ENCODE measurements around the gene EPC2. TPM values are rescaled to one million over a fixed set of nuclear protein-coding genes. Genes with fewer than 3 reads are reported as not detected.
"Not testable (repeated sequence)": the region's sequence is repeated elsewhere in the genome, so short reads cannot be mapped to it uniquely, and the experiment has no call there.

EPC2 gene
- total RNA-seq, 1 donor from 2014 or later: 20.9 TPM

DNA sequence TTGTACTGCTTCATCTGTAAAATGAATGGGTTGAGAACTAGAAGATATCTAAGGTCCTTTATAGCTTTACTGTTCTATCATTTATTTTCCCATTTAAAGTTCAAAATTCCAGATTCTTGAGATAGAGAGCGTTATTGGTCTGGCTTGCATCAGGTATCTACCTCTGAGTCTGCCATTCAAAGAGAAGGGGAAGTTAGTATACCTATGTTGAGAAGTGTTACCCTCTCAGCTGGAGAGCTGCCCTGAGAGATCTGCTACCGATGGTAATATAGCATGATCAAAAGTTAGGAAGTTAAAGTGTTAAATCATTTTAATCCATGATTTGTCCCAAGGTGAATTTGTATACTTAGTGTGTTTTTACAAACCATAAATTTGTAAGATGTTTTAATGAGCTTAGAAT lies 7.4 kb downstream of the EPC2 start:
- Histone ChIP-seq H3K4me3 (ENCODE audit: low read length in 3 of 3) (no peak overlapping the region), H3K9me3 (ENCODE audit: control insufficient read depth in 3 of 3, low read length in 3 of 3) (no peaks in the 10 kb centered on the region), H3K27me3 (ENCODE audit: control insufficient read depth in 3 of 3, insufficient read depth in 3 of 3, low read length in 3 of 3) (no peaks in the 10 kb centered on the region), H3K9ac (ENCODE audit: low read depth in 1 of 3, low read length in 3 of 3) (no peak overlapping the region), H3K4me1 (ENCODE audit: control insufficient read depth in 3 of 3, insufficient read depth in 3 of 3, low read length in 3 of 3) (peaks cover 16 to 25% (median 19%) of the 10 kb centered on the region in 3 donors), H3K27ac (ENCODE audit: low read depth, low read length) (no peak overlapping the region), H3K36me3 (ENCODE audit: control insufficient read depth in 3 of 3, insufficient read depth in 3 of 3, low read length in 3 of 3) (no peaks in the 10 kb centered on the region)

DNA sequence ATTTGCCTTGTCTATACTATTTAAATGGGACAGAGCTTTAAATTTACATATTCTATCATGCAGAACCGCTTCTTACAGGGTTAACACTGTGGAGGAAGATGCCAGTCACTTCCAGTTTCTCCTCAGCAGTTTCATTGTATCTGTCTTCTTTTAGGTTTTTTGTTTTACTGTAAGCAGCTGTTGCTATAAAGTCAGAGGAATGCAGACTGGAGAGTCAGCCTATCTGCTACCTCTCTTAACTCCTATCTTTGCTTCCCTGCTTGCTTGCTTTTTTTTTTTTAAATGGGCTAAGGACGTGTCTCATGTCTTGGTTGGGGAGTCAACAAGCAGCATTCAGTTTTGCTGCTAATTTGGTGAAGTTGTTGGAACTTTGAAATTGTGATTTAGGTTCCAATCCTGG lies 8.9 kb downstream of the EPC2 start:
- Histone ChIP-seq H3K4me1 (ENCODE audit: control insufficient read depth in 3 of 3, insufficient read depth in 3 of 3, low read length in 3 of 3) (peaks cover 20 to 39% (median 32%) of the 10 kb centered on the region in 3 donors), H3K4me3 (ENCODE audit: low read length in 3 of 3) (no peak overlapping the region), H3K27me3 (ENCODE audit: control insufficient read depth in 3 of 3, insufficient read depth in 3 of 3, low read length in 3 of 3) (no peaks in the 10 kb centered on the region), H3K9ac (ENCODE audit: low read depth in 1 of 3, low read length in 3 of 3) (no peak overlapping the region), H3K27ac (ENCODE audit: low read depth, low read length) (no peak overlapping the region), H3K36me3 (ENCODE audit: control insufficient read depth in 3 of 3, insufficient read depth in 3 of 3, low read length in 3 of 3) (no peaks in the 10 kb centered on the region), H3K9me3 (ENCODE audit: control insufficient read depth in 3 of 3, low read length in 3 of 3) (no peaks in the 10 kb centered on the region)

DNA sequence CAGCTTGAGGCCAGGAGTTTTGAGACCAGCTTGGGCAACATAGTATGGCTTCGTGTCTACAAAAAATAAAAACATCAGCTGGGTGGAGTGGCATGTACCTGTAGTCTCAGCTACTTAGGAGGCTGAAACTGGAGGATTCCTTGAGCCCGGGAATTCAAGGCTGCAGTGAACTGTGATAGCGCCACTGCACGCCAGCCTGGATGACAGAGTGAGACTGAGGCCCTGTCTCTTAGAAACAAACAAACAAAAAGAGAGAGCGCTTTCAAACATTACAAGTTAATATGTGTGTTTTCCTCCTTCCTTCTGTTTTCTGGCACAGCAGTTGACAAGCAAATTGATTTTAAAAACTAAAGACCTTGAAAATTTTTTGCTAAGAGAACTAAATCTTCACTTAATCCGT lies 9.9 kb downstream of the EPC2 start:
- no peaks in the 10 kb centered on the region for H3K9me3 ChIP-seq (ENCODE audit: control insufficient read depth in 3 of 3, low read length in 3 of 3)
- no peaks in the 10 kb centered on the region for H3K36me3 ChIP-seq (ENCODE audit: control insufficient read depth in 3 of 3, insufficient read depth in 3 of 3, low read length in 3 of 3)
- H3K4me3 ChIP-seq (ENCODE audit: low read length in 3 of 3): no peak overlapping the region
- peaks cover 21 to 37% (median 37%) of the 10 kb centered on the region in 3 donors for H3K4me1 ChIP-seq (ENCODE audit: control insufficient read depth in 3 of 3, insufficient read depth in 3 of 3, low read length in 3 of 3)
- H3K9ac ChIP-seq (ENCODE audit: low read depth in 1 of 3, low read length in 3 of 3): no peak overlapping the region
- H3K27me3 ChIP-seq (ENCODE audit: control insufficient read depth in 3 of 3, insufficient read depth in 3 of 3, low read length in 3 of 3): no peaks in the 10 kb centered on the region
- H3K27ac ChIP-seq (ENCODE audit: low read depth, low read length): no peak overlapping the region

DNA sequence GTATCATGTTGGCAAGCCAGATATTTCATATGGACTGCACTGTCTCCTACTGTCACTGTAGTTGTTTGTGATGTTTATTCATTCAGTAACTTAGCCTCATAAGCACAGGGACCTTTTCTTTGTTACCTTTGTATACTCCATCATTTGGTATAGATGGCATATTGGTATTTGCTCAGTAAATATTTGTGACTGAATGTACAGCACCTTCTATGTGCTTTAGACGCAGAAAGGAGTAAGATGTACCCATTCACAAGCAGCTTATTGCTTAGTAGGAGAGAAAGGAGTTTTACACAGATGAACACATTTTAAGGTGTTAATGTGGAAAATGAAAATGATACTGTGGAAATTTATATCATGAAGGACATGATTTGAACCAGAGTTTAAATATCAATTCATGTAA lies 12.0 kb downstream of the EPC2 start:
- Histone ChIP-seq H3K4me1 (ENCODE audit: control insufficient read depth in 3 of 3, insufficient read depth in 3 of 3, low read length in 3 of 3) (peaks cover 24 to 34% (median 32%) of the 10 kb centered on the region in 3 donors), H3K36me3 (ENCODE audit: control insufficient read depth in 3 of 3, insufficient read depth in 3 of 3, low read length in 3 of 3) (no peaks in the 10 kb centered on the region), H3K27ac (ENCODE audit: low read depth, low read length) (no peak overlapping the region), H3K4me3 (ENCODE audit: low read length in 3 of 3) (no peak overlapping the region), H3K9me3 (ENCODE audit: control insufficient read depth in 3 of 3, low read length in 3 of 3) (no peaks in the 10 kb centered on the region), H3K27me3 (ENCODE audit: control insufficient read depth in 3 of 3, insufficient read depth in 3 of 3, low read length in 3 of 3) (no peaks in the 10 kb centered on the region), H3K9ac (ENCODE audit: low read depth in 1 of 3, low read length in 3 of 3) (no peak overlapping the region)

DNA sequence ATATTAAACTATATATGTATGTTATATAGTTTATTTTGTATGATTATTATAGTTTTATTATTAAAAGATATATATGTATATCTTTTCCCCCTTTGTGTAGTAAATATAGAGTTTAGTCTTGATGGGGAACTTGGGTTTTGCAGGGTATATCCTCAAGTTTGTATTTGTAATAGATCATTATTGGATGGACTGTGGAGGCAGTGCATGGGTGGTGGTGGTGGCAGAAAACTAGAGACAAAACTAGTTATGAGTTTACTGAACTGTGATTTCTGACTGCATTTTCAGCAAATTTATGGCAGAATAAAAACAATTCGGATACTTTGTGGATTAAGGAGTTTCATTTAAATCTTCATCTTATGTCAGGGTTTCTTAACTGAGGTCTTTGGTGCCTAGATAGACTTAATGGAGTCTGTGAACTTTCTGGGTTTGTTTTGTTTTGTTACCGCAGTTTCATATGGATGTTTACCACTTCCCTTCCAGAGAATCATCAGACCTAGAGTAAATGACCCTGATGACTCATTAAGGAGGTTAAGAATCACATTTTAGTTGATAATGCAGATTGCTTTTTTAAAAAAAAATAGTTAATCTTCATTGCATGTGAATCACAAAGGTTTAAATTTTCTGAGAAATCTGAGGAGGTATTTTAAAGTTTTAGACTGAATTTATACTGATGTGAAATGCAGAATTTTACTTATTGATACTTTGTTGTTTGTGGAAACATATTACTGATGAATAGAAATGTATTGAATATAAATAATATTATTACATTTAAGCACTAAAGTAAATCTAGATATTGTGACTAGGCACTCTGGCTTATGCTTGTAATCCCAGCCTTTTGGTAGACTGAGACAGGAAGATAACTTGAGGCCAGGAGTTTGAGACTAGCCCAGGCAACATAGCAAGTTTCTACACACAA lies 14.5 kb downstream of the EPC2 start:
- Histone ChIP-seq H3K9me3 (ENCODE audit: control insufficient read depth in 3 of 3, low read length in 3 of 3) (no peaks in the 10 kb centered on the region), H3K4me1 (ENCODE audit: control insufficient read depth in 3 of 3, insufficient read depth in 3 of 3, low read length in 3 of 3) (peaks cover 10 to 25% (median 18%) of the 10 kb centered on the region in 3 donors), H3K36me3 (ENCODE audit: control insufficient read depth in 3 of 3, insufficient read depth in 3 of 3, low read length in 3 of 3) (no peaks in the 10 kb centered on the region), H3K4me3 (ENCODE audit: low read length in 3 of 3) (no peak overlapping the region), H3K27ac (ENCODE audit: low read depth, low read length) (no peak overlapping the region), H3K9ac (ENCODE audit: low read depth in 1 of 3, low read length in 3 of 3) (no peak overlapping the region), H3K27me3 (ENCODE audit: control insufficient read depth in 3 of 3, insufficient read depth in 3 of 3, low read length in 3 of 3) (no peaks in the 10 kb centered on the region)

DNA sequence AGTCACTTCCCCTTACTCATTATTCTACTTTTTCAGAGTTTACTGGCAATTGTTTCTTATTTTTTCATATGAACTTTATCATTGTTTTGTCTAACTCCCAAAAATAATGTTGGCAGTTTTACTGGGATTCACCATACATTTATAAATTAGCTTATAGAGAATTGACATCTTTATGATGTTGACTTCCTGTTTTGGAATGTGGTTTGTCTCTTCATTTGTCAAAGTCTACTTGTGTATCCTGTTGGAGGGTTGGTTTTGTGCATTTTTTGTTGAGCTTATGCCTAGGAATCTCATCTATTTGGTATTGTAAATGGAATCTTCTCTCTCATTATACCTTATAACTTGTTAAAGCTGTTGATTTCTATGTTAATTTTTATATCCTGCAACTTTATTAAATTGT lies 16.4 kb downstream of the EPC2 start:
- no peaks in the 10 kb centered on the region for H3K27me3 ChIP-seq (ENCODE audit: control insufficient read depth in 3 of 3, insufficient read depth in 3 of 3, low read length in 3 of 3)
- no peak overlapping the region for H3K4me3 ChIP-seq (ENCODE audit: low read length in 3 of 3)
- H3K9ac ChIP-seq (ENCODE audit: low read depth in 1 of 3, low read length in 3 of 3): no peak overlapping the region
- no peaks in the 10 kb centered on the region for H3K36me3 ChIP-seq (ENCODE audit: control insufficient read depth in 3 of 3, insufficient read depth in 3 of 3, low read length in 3 of 3)
- H3K4me1 ChIP-seq (ENCODE audit: control insufficient read depth in 3 of 3, insufficient read depth in 3 of 3, low read length in 3 of 3): peaks cover 10 to 25% (median 18%) of the 10 kb centered on the region in 3 donors
- H3K9me3 ChIP-seq (ENCODE audit: control insufficient read depth in 3 of 3, low read length in 3 of 3): no peaks in the 10 kb centered on the region
- H3K27ac ChIP-seq (ENCODE audit: low read depth, low read length): no peak overlapping the region

DNA sequence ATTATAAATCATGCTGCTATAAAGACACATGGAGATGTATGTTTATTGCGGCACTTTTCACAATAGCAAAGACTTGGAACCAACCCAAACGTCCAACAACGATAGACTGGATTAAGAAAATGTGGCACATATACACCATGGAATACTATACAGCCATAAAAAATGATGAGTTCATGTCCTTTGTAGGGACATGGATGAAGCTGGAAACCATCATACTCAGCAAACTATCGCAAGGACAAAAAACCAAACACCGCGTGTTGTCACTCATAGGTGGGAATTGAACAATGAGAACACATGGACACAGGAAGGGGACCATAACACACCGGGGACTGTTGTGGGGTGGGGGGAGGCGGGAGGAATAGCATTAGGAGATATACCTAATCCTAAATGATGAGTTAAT lies 17.8 kb downstream of the EPC2 start:
- H3K27ac ChIP-seq (ENCODE audit: low read depth, low read length): not testable (repeated sequence)

DNA sequence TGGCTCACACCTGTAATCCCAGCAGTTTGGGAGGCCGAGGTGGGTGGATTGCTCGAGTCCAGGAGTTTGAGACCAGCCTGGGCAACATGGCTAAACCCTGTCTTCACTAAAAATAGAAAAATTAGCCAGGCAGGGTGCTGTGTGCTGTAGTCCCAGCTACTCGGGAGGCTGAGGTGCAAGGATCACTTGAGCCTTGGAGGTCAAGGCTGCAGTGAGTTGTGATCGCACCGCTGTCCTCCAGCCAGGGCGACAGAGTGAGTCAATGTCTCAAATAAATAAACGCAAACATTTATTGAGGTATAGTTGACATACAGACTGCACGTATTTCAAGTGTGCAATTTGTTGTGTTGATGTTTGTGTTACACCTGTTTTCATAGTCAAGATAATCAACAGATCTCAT lies 19.7 kb downstream of the EPC2 start:
- Histone ChIP-seq H3K36me3 (ENCODE audit: control insufficient read depth in 3 of 3, insufficient read depth in 3 of 3, low read length in 3 of 3) (no peaks in the 10 kb centered on the region), H3K4me3 (ENCODE audit: low read length in 3 of 3) (no peak overlapping the region), H3K27ac (ENCODE audit: low read depth, low read length) (no peak overlapping the region), H3K9ac (ENCODE audit: low read depth in 1 of 3, low read length in 3 of 3) (no peak overlapping the region), H3K4me1 (ENCODE audit: control insufficient read depth in 3 of 3, insufficient read depth in 3 of 3, low read length in 3 of 3) (peaks cover 0 to 3% (median 3%) of the 10 kb centered on the region in 3 donors), H3K27me3 (ENCODE audit: control insufficient read depth in 3 of 3, insufficient read depth in 3 of 3, low read length in 3 of 3) (no peaks in the 10 kb centered on the region), H3K9me3 (ENCODE audit: control insufficient read depth in 3 of 3, low read length in 3 of 3) (no peaks in the 10 kb centered on the region)

More for the DNA sequence above, 17.8 kb downstream of the EPC2 start:
- peaks cover 10 to 18% (median 11%) of the 10 kb centered on the region in 3 donors for H3K4me1 ChIP-seq (ENCODE audit: control insufficient read depth in 3 of 3, insufficient read depth in 3 of 3, low read length in 3 of 3)
- not testable (repeated sequence) for H3K4me3 ChIP-seq (ENCODE audit: low read length in 3 of 3); H3K9me3 ChIP-seq (ENCODE audit: control insufficient read depth in 3 of 3, low read length in 3 of 3); H3K9ac ChIP-seq (ENCODE audit: low read depth in 1 of 3, low read length in 3 of 3); H3K36me3 ChIP-seq (ENCODE audit: control insufficient read depth in 3 of 3, insufficient read depth in 3 of 3, low read length in 3 of 3); H3K27me3 ChIP-seq (ENCODE audit: control insufficient read depth in 3 of 3, insufficient read depth in 3 of 3, low read length in 3 of 3)

DNA sequence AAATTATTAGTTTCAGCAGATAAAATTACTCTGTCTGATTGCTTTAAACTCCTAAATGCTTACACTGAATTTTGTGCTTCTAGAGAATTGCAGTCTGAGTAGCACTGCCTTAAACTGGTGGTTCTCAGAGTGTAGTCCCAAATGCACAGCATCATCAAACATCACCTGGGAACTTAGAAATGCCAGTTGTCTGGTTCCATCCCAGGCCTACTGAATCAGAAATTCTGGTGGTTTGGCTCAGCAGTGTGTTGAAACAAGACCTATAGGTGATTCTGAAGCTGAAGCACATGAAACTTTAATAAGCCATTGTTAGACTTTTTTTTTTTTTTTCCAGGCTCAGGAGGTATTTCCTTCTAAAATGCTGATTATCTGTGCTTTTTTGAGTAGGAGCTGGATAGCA lies 22.0 kb downstream of the EPC2 start:
- H3K27ac ChIP-seq (ENCODE audit: low read depth, low read length): no peak overlapping the region
- no peak overlapping the region for H3K9ac ChIP-seq (ENCODE audit: low read depth in 1 of 3, low read length in 3 of 3)
- H3K4me3 ChIP-seq (ENCODE audit: low read length in 3 of 3): no peak overlapping the region
- no peaks in the 10 kb centered on the region for H3K9me3 ChIP-seq (ENCODE audit: control insufficient read depth in 3 of 3, low read length in 3 of 3)
- peaks cover 2 to 3% (median 3%) of the 10 kb centered on the region in 3 donors for H3K4me1 ChIP-seq (ENCODE audit: control insufficient read depth in 3 of 3, insufficient read depth in 3 of 3, low read length in 3 of 3)
- no peaks in the 10 kb centered on the region for H3K27me3 ChIP-seq (ENCODE audit: control insufficient read depth in 3 of 3, insufficient read depth in 3 of 3, low read length in 3 of 3)
- H3K36me3 ChIP-seq (ENCODE audit: control insufficient read depth in 3 of 3, insufficient read depth in 3 of 3, low read length in 3 of 3): no peaks in the 10 kb centered on the region

DNA sequence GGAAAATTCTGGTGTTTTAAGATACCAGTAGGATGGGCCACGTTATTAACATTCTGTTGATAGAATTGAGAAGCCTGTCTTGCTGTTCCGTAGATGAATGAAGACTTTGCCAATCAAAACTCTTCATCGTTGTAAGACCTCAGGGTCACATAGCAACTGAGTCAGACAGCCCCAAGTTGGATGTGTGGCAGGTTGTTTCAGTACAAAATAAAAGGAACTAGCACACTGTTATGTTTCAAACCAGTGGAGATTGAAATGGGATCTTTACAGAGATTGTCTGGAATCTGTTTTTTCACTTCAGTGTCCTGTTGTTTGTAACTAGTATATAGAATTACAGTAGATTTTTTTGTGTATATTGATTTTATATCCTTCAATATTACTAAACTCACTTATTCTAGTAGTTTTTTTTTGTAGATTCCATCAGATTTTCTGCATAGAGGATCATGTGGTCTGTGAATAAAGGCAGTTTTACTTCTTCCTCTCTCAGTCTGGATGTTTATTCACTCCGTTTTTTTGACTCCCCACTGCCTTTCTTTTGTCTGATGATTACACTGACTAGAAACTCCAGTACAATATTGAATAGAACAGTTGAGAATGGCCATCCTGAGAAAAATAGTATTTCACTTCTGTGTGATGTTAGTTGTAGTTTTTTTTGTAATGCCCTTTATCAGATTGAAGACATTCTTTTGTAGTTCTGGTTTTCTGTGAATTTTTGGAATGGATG lies 22.7 kb downstream of the EPC2 start:
- H3K9me3 ChIP-seq (ENCODE audit: control insufficient read depth in 3 of 3, low read length in 3 of 3): no peaks in the 10 kb centered on the region
- H3K9ac ChIP-seq (ENCODE audit: low read depth in 1 of 3, low read length in 3 of 3): no peak overlapping the region
- H3K4me3 ChIP-seq (ENCODE audit: low read length in 3 of 3): no peak overlapping the region
- no peaks in the 10 kb centered on the region for H3K36me3 ChIP-seq (ENCODE audit: control insufficient read depth in 3 of 3, insufficient read depth in 3 of 3, low read length in 3 of 3)
- no peaks in the 10 kb centered on the region for H3K27me3 ChIP-seq (ENCODE audit: control insufficient read depth in 3 of 3, insufficient read depth in 3 of 3, low read length in 3 of 3)
- H3K27ac ChIP-seq (ENCODE audit: low read depth, low read length): no peak overlapping the region
- H3K4me1 ChIP-seq (ENCODE audit: control insufficient read depth in 3 of 3, insufficient read depth in 3 of 3, low read length in 3 of 3): peaks cover 2 to 3% (median 3%) of the 10 kb centered on the region in 3 donors
